ENCODE measurements around the gene MLIP.

Gene MLIP

DNA sequence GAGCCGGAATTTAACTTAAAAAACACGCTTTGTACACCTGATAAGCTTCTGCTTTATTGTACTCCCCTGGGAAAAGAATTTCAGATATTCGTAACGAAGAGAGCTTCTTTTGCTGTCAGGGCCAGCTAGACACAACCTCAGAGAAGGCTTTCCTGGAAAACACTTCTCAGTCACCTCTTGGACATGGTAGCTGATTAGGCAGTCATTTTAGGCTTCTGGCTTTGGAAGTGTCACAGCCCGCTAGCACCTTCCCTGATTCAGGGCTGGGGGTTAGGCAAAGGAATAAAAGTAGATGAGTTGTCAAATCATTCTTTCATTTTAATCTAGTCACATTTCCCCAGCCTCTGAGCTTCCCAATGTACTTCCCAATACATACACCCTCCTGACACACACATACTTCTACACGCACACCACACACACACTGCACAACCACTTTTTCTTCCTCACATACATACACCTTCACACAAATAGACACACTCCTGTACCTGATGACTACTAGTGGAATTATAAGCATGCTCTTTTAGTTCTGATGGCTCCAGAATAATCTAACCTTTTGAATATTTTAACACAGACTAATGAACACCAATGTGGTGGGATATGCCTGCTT lies 162.1 kb downstream of the MLIP start:
- DNase-seq (ENCODE audit: low read depth in 2 of 2), result no peak

DNA sequence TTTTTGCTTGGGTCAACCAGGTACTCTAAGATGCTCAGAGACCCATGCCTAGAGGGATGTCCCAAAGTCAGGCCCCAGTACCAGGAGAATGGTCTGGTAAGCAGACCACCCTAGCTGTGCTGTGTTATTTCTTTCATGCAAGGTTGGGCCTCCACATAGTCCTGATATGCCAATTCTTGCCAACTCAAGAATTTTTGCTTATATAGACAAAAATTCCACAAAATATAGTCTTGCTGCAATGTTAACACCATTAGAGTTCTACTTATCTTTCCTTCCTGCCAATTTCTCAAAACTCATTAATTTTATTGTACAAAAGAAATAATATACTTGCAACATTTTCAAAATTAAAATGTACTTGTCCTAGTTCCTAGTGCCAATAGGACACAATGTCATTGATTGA lies 163.1 kb downstream of the MLIP start:
- H3K4me3 ChIP-seq (replicated peaks in 1 of 2; ENCODE audit: low read depth in 2 of 2, low read length in 2 of 2), result no peak overlapping the region
- TF ChIP-seq, protein P1, sequence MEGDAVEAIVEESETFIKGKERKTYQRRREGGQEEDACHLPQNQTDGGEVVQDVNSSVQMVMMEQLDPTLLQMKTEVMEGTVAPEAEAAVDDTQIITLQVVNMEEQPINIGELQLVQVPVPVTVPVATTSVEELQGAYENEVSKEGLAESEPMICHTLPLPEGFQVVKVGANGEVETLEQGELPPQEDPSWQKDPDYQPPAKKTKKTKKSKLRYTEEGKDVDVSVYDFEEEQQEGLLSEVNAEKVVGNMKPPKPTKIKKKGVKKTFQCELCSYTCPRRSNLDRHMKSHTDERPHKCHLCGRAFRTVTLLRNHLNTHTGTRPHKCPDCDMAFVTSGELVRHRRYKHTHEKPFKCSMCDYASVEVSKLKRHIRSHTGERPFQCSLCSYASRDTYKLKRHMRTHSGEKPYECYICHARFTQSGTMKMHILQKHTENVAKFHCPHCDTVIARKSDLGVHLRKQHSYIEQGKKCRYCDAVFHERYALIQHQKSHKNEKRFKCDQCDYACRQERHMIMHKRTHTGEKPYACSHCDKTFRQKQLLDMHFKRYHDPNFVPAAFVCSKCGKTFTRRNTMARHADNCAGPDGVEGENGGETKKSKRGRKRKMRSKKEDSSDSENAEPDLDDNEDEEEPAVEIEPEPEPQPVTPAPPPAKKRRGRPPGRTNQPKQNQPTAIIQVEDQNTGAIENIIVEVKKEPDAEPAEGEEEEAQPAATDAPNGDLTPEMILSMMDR (IDR thresholded peaks at IDR 0.05; ENCODE audit: low read depth, low read length), result no peak
- DNase-seq (ENCODE audit: low read depth in 2 of 2), result no peak

More for the DNA sequence above, 162.1 kb downstream of the MLIP start:
- TF ChIP-seq, protein P1 (IDR thresholded peaks at IDR 0.05; ENCODE audit: low read depth, low read length), result no peak
- H3K4me3 ChIP-seq (replicated peaks in 1 of 2; ENCODE audit: low read depth in 2 of 2, low read length in 2 of 2), result no peak overlapping the region

DNA sequence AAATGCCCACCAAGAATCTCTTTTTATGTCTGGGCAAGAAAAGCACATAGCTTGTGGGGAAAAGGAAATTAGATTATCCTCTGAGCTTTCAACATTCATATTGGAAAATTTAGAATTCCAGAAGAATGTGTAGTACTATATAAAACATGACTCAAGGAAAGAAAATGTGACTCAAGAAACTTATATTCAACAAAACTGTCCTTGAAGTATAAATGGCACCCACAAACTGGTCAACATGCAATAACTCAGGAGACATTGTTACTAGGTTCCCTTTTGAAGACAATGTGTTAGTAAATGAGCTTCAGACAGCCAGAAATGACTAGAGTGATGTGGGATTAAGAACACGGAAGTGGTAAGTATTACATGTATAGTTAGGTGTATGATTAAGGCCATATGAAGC lies 170.9 kb downstream of the MLIP start:
- TF ChIP-seq, protein P1 (IDR thresholded peaks at IDR 0.05; ENCODE audit: low read depth, low read length), result no peak
- no peak overlapping the region for H3K4me3 ChIP-seq (replicated peaks in 1 of 2; ENCODE audit: low read depth in 2 of 2, low read length in 2 of 2)
- peak; percentile 18 to 61 for DNase-seq (ENCODE audit: low read depth in 2 of 2)

DNA sequence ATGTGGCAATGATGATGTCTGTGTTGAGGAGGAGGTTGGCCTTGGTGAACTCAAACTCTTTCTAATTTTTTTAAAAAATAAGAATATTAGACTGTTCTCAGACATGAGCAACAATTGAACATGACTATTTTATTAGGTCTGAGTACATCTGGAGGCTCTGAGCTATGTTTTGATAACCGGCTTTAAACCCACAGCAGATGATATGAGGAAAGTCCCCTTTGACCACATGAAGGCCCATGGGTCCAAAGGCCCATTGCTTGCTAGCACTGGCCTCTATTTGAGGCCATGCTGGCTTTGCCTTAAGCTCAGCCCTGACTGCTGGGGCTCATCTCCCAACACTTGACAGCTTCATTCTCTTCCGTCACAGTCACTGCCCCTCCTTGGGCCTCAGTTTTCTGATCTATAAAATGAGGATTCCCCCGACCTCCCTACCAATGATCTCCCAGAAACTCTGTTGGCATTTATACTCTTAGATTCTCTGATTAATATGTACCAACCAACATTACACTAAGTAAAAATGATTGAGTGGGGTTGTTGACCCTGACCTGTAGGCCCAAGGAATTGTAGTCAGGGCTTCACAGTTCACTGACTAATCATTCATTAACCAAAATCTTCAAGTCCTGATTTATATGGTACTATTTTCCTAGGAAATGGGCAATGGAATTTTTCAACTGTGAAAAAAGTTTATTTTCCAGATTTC lies 173.1 kb downstream of the MLIP start:
- TF ChIP-seq, protein P1 (IDR thresholded peaks at IDR 0.05; ENCODE audit: low read depth, low read length), result no peak
- H3K4me3 ChIP-seq (replicated peaks in 1 of 2; ENCODE audit: low read depth in 2 of 2, low read length in 2 of 2), result no peak overlapping the region
- no peak for DNase-seq (ENCODE audit: low read depth in 2 of 2)

DNA sequence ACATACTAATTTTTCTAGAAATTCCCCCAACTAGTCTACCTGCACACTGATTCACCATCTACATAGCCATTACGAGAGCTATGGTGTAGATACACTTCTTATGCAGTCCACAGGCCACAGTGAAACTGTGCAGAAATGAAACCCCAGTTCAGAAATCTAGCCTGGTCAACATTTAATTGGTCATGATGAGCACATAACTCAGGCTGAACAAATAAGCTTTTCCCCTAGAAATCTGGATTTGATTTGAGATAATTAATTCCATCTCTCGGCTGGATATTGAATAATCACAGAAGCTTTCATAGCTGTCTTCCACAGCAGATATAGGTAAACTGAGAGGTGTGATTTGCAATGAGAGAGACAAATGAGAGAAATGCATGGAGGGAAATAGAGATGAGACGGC lies 174.4 kb downstream of the MLIP start:
- no peak overlapping the region for H3K4me3 ChIP-seq (replicated peaks in 1 of 2; ENCODE audit: low read depth in 2 of 2, low read length in 2 of 2)
- no peak for DNase-seq (ENCODE audit: low read depth in 2 of 2)
- TF ChIP-seq, protein P1 (IDR thresholded peaks at IDR 0.05; ENCODE audit: low read depth, low read length), result no peak

DNA sequence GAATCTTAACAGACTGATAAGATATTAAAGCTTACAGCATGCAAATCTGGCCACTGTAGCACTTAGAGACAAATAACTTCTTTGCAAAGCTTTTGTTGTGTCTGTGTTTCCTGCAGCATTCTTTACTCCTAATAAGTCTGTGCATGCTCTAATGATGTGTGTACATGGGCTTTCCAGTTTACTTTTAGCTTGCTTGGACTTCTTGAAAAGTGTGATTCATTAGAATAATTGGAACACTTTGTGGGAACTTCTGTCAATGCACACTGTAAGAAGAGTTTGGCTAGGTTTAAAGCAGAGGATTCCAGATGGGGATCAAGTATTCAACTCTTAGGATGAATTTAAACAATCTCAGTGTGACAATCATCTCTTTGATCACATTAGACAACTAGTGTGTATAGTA lies 174.9 kb downstream of the MLIP start:
- no peak overlapping the region for H3K4me3 ChIP-seq (replicated peaks in 1 of 2; ENCODE audit: low read depth in 2 of 2, low read length in 2 of 2)
- TF ChIP-seq, protein P1 (IDR thresholded peaks at IDR 0.05; ENCODE audit: low read depth, low read length), result no peak
- DNase-seq (ENCODE audit: low read depth in 2 of 2), result no peak

All from cardiac fibroblast (primary cell).